GM12891 (cell line): Measurements from ENCODE around the gene NOL3.

Source experiments
- POLR2AphosphoS5 ChIP-seq: IDR thresholded peaks from 2 replicates; pipeline ENCODE4 v1.6.1; 2011; ENCODE audit warnings: low read depth, low read length, control low read depth
- SPI1 ChIP-seq: IDR thresholded peaks from 2 replicates; pipeline ENCODE4 v1.6.1; 2011; ENCODE audit warnings: low read depth, low read length, control low read depth

DNA sequence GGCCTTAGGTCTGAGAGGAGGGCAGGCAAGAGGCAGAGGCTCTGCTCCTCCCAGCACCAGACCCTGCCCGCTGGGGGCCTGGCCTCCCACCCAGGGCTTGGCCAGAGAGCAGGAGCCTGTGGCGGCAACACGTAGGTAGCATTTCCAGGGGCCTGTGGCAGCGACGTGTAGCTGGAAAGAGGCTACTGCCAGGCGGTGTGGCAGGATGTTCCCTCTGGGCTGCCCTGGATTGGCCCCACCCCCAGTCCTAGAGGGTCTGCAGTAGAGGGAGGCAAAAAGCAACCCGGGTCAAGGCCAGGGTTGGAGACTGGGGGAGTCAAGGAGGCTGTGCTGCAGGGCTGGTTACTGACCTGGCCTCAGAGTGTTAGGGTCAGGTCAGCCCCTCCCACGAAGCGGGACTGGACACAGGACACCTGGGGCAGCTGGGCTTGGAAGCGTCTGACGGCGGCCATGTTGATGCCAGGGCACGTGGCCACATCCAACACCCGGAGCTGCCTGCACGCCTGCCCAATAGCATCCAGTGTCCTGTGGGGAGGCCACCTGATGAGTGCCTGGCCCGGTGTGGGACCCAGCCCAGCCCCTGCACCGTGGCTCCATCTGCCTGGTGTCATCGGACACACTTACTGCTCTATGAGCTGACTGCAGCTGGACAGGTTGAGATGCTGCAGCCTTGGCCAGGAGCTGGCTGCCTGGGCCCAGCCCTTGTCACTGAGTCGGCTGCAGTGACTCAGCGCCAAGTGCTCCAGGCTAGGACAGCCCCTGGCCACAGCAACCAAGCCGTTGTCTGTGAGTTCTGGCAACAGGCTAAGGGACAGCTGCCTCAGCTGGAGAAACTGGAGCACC is 37.1 kb downstream of the NOL3 start:
- TF ChIP-seq SPI1 (no peak), POLR2AphosphoS5 (peak; percentile 38; the same call in 1 of the 2 replicates)
